NCI-H748 (cell line): ENCODE measurements around the gene NEUROD2.

Experiments
- DNase-seq: peaks from one replicate; lab custom pipeline; 2025; ENCODE audit not compliant: unreplicated experiment; lab: John Stamatoyannopoulos, UW

The NEUROD2 gene

GRCh38 chr17:39581759-39582085 lies 26.0 kb downstream of the NEUROD2 start:
- DNase-seq, result no peak

DNA sequence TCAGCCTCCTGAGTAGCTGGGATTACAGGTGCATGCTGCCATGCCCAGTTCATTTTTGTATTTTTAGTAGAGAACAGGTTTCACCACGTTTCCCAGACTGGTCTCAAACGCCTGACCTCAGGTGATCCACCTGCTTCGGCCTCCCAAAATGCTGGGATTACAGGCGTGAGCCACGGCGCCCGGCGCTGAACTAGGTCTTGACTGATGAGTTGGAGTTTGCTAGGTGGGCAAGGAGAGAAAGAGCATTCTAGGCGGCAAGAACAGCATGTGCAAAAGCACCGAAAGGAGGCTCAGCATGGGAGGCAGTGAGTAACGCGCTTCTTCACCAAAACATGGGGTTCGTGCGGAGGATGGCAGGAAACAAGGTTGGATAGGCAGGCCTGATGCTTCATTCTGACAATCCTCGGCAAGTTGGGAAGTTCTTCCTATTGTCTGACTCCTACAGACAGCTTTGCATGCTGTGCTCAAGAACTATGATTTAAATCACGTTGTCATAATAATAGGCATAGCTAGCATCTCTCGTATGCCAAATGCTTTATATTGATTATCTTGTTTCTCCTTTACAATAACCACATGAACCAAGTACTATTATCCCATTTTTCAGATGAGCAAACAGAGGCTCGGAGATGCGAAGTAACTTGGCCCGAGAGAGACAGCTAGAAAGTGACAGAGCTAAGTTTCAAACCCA lies 26.5 kb downstream of the NEUROD2 start:
- no peak for DNase-seq

DNA sequence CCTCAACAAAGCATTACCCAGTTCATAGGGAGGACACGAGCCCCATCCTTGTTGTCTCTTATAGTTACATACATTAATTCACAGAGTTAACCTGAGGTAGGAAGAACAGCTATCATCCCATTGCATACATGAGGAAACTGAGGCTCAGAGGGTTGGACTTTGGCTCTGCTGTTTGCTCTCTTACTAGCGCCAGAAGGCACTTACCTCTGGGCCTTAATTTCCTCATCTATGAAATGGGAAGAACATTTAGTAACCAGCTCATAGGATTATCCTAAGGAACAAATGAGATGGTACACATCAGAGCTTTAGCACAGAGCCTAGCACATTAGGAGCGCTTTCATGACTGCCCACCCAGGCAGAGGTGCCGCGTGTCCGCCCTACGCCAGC lies 27.6 kb downstream of the NEUROD2 start:
- no peak for DNase-seq

- DNase-seq, result peak; percentile 43
These were observed 28.2 kb downstream of the NEUROD2 start for GRCh38 chr17:39579318-39580081.

DNA sequence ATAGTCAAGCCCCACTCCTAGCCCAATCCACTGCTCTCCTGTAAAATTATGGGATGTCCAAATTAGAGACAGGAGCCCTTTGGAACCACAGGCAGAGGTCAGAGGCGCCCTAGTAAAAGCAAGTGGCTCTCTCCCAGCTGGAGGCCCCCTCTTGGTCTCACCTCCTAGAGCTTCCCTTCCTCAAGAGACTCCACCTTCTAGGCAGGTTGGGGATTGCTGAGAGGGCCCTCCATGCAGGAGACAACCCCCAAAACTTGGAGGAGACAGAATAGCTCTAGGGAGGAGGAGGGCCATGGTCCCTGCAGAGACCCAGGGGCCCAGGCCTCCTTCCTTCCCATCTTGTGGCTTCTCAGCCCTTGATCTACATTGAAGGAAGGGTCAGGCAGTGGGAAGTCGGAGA lies 29.4 kb downstream of the NEUROD2 start:
- no peak for DNase-seq

- peak; percentile 43 for DNase-seq
These were observed 31.5 kb downstream of the NEUROD2 start for GRCh38 chr17:39576187-39576586.

GRCh38 chr17:39573447-39574298 lies 34.0 kb downstream of the NEUROD2 start:
- peak; percentile 80 for DNase-seq

- no peak for DNase-seq
These were observed 35.6 kb downstream of the NEUROD2 start for GRCh38 chr17:39572121-39572520.

DNA sequence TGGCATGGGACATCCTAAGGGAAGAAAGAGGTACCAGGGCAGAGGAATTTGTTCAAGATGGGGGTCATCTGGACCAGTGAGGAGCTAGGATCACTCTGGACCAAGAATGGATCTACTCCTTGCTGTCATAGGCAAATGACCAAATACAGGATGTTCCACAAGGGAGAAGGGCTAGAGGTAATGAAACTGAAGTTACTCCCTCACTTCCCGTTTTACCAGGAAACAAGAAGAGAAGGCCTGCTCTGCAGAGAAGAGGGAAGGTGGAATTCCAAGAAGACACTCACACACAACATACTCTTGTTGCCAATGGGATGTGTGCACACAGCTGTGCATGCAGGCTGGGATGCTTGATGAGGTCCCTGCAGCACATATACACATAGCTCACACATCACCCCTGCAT lies 38.6 kb downstream of the NEUROD2 start:
- DNase-seq, result no peak

DNA sequence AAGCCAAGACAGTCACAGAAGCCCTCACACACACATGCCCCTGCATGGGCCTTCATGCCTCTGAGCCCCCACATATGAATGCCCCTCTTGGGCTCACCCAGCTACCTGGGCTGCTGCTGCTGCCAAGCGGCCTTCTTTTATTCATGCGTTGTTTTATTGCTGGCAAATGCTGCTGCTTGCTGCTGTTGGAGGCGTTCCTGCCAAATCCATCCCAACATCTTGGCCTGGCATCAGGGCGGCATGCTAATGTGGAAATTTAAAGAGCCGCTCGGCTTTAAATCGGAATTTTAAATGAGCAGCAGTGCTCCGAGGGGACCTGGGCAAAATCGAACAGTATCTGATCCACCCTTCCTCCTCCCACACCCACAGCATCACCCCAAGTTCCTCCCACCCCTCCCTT lies 39.0 kb downstream of the NEUROD2 start:
- no peak for DNase-seq

GRCh38 chr17:39566094-39566850 lies 41.4 kb downstream of the NEUROD2 start:
- DNase-seq, result no peak

GRCh38 chr17:39564211-39564848 lies 43.4 kb downstream of the NEUROD2 start:
- DNase-seq, result peak; percentile 51

DNA sequence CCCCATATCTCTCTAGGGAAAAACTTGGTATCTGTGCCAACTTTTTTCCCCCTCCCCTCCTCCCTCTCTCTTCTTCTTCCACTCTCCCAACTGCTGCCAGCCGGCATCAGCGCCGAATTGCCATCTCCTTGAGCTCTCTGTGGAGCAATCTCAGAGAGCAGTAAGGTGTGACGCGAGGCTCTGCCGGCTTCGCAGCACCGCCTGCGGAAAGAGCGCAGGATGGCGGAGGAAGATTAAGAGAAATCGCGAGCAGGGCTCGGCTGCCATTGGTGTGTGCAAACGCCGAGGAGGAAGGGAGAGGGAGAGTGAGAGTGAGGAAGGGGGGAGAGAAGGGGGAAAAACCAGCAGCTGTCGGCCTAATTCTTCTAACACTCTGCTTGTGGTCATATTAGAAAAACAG lies 44.2 kb downstream of the NEUROD2 start:
- no peak for DNase-seq

- DNase-seq, result no peak
These were observed 44.7 kb downstream of the NEUROD2 start for GRCh38 chr17:39562976-39563375.

DNA sequence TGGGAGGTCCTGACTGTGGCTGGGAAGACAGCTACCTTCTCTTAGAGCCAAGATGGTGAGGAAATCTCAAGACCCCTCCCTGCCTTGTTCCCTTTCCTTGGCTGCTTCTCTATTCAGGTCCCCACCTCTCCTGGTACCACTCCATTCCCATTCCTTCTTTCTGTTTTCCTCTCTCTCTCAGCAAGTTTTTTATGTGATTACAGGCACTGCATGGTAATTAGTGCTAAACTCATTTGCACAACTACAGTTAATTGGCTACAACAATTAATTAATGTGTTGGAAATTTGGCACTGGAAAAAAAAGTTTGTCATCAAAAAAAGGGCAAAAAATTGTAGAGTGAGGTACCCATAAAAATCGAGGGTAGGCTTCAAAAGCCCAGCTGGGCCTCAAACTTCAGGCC lies 45.3 kb downstream of the NEUROD2 start:
- DNase-seq, result no peak

DNA sequence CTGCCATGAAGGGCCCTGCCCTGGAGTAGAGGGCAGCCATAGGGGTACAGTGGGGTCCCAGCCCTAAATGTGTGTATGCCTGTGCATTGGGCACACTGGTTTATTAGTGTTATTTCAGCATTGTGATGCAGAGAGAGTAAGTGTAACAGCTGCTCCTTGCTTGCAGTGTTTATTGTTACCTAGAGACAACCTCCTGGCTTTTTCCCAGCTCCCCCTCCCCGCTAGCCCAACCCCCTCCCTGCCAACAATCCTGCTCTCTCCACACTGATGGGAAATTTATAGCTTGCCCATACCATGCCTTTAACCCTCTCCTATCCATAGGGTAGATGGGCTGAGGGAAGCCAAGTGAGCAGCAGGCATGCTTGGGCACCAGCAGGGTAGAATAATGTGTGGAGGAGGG lies 51.3 kb downstream of the NEUROD2 start:
- no peak for DNase-seq

DNA sequence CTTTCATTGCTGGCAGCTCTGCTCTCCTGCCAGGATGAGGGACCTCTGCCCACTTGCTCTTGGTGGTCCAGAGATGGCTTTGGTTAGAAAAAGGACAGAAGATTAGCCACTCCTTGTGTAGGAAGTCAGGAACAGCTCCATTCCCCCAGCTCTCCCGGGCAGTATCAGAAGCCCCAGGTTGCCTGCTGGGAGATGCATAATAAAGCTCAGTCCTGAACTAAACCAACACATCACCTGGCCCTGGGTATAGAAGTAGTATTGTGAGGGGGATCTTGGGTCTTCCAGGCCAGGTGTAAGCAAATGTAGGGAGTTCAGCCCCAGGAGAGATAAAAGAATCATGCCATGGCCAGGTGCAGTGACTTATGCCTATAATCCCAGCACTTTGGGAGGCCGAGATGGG lies 52.4 kb downstream of the NEUROD2 start:
- DNase-seq, result no peak
